Stimulated activated CD8-positive, alpha-beta memory T cell treated with anti-CD3 and anti-CD28 coated beads, Interleukin-2, amount 100 ng/mL, for 48 hours (primary cell): ENCODE results near the gene MACO1.
"Not testable (repeated sequence)": the region's sequence is repeated elsewhere in the genome, so short reads cannot be mapped to it uniquely, and the experiment has no call there.

ENCODE experiments used
- DNase-seq, 2 donors: peaks; one replicate each; pipeline ENCODE4 v3.0.0-alpha.2; 2020; ENCODE audit warnings: low read depth in 2 of 2

MACO1 gene

GRCh38 chr1:25458541-25459298 is 28.0 kb downstream of the MACO1 start:
- DNase-seq = no peak

DNA sequence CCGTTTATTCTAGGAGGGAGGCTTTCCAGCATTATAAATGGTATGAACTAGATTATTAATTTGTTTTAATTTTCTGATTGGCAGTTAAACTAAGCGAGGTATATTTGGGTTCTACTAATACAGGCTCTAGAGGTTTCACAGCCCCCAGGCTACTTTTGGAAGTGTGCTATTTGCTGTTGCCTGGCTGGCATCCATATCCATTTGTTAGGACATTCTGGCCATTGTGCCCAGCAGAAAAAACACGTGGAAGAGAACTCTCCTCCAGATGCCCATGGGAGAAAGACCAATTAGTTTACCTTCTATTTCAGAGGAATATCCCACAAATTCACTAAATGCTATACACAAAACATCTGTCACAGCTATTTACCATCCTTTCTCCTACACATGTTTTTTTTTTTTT is 29.3 kb downstream of the MACO1 start:
- no peak for DNase-seq

- not testable (repeated sequence) for DNase-seq
These were observed 30.1 kb downstream of the MACO1 start for GRCh38 chr1:25460816-25461215.

GRCh38 chr1:25461849-25462248 is 31.2 kb downstream of the MACO1 start:
- DNase-seq = no peak

- no peak for DNase-seq
These were observed 32.0 kb downstream of the MACO1 start for GRCh38 chr1:25462732-25463131.

- no peak for DNase-seq
These were observed 36.5 kb downstream of the MACO1 start for GRCh38 chr1:25467193-25467592.

- DNase-seq = no peak
These were observed 36.9 kb downstream of the MACO1 start for GRCh38 chr1:25467616-25468015.

DNA sequence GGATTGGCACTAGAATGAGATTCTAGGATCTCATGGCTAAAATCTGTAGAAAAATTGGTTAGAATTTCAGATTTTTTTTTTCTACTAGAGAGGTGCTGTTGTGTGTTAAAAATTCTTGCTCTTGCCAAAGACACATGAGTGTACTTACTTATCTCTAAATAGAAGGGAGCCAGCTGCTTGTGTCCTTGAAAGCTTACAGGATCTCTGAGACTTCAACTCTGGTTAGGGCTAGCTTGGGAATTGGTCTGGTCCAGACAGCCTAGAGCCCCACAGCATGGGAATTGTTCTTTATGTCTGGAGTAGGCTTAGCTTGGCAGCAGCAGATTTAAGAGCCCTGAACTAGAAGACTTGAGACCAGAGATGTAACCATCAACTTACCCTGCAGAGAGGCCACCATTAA is 37.3 kb downstream of the MACO1 start:
- no peak for DNase-seq

GRCh38 chr1:25469177-25469576 is 38.5 kb downstream of the MACO1 start:
- DNase-seq = no peak

GRCh38 chr1:25472471-25472870 is 41.8 kb downstream of the MACO1 start:
- DNase-seq = no peak

- no peak for DNase-seq
These were observed 43.0 kb downstream of the MACO1 start for GRCh38 chr1:25473653-25474225.

GRCh38 chr1:25474439-25475047 is 43.8 kb downstream of the MACO1 start:
- DNase-seq = no peak

- no peak for DNase-seq
These were observed 45.7 kb downstream of the MACO1 start for GRCh38 chr1:25476186-25477097.

- no peak for DNase-seq
These were observed 46.8 kb downstream of the MACO1 start for GRCh38 chr1:25477448-25478034.

- DNase-seq = no peak
These were observed 47.9 kb downstream of the MACO1 start for GRCh38 chr1:25478633-25479032.

- DNase-seq = no peak
These were observed 50.9 kb downstream of the MACO1 start for GRCh38 chr1:25481625-25482024.

GRCh38 chr1:25482211-25482610 is 51.5 kb downstream of the MACO1 start:
- no peak for DNase-seq

- no peak for DNase-seq
These were observed 53.4 kb downstream of the MACO1 start for GRCh38 chr1:25484096-25484495.

- no peak for DNase-seq
These were observed 53.8 kb downstream of the MACO1 start for GRCh38 chr1:25484533-25484932.

DNA sequence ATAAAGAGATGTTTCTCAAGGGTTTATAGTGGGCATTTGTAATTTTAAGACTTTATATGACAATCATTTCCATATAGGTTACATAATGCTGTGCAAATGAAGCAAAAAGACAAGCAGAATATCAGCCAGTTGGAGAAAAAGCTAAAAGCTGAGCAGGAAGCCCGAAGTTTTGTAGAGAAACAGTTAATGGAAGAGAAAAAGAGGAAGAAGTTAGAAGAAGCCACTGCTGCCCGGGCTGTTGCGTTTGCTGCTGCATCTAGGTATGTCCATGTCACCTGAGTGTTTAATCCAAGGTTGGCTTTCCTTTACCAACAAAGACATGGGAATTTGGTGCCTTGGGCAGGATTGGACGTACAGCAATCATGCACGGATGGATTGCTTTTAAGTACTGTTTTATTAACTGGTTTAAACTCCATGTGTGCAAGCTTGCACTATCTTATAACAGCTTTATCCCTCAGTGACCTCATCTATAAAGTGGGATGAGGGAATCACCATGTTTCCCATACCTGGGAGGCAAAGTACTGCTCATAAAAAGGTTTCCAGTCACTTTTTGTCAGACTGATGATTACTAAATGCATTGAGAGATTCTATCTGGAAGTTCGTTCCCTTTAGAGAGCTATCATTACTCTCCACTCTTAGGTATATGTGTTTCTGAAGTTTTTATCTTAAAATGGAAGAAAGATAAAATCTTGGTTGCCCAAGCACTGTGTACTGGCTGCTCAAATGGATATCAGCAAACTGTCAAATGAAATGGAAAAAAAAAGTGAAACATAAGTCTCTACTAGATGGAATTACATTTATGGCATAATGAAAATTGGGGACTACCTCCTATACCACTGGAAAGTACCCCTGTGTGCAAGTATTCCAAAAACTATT is 55.1 kb downstream of the MACO1 start:
- no peak for DNase-seq

DNA sequence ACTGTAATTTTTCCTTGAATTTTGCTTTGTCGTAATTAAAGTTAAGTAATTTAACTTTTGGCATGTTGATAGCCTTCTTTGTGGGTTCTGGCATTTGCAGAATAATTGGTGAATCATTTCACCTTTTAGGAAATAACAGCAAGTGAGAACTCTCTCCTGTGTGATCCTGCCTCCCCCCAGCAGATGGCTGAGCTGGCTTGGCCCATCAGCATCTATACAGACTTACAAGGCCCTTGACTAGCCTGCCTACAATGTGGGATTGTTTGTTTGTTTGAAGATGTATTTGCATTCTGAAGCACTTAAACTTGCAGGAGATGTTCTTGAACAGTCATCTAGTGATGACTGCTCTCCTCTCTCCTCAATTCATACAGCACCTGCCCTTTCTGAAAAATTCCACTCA is 55.9 kb downstream of the MACO1 start:
- DNase-seq = no peak
